ENCODE measurements around the gene OSM. TPM values are rescaled to one million over a fixed set of nuclear protein-coding genes. Genes with fewer than 3 reads are reported as not detected.

Gene OSM
- total RNA-seq, 4 donors from 2014 or later = 0.19 to 5.7 (median 0.19) TPM; not detected in 1

- peaks cover 21 to 59% (median 25%) of the 10 kb centered on the region in 3 donors for H3K36me3 ChIP-seq
- H3K27me3 ChIP-seq = no peaks in the 10 kb centered on the region
- peak overlapping the region; percentile 66 to 99 (median 82) for H3K4me3 ChIP-seq
- peak overlapping the region; percentile 96 to 99 (median 97) for H3K27ac ChIP-seq
- H3K4me1 ChIP-seq = peaks cover 44 to 70% (median 53%) of the 10 kb centered on the region in 3 donors
- H3K9me3 ChIP-seq = no peaks in the 10 kb centered on the region
- intact Hi-C loops (cut with DNase I) = loop anchor here (5.0 kb wide), 2 partner anchors 39 to 99 kb away; partner anchors contain the start of genes RNF215 and TBC1D10A
- DNase-seq = no peak
- no peak for TF ChIP-seq CTCF (IDR thresholded peaks at IDR 0.05)
- no peak for TF ChIP-seq POLR2A (IDR thresholded peaks at IDR 0.05)
- WGBS, 2 donors = 4 to 9% methylated on average over 10 to 11 of the region's 27 CpGs
Observed at GRCh38 chr22:30288419-30289140, 21.9 kb upstream of the OSM start.

- peak; percentile 74 to 88 (median 85) for TF ChIP-seq CTCF (IDR thresholded peaks at IDR 0.05)
- peak in 1 of 4 donors; percentile 55 for TF ChIP-seq POLR2A (IDR thresholded peaks at IDR 0.05)
- Histone ChIP-seq H3K9me3 (no peaks in the 10 kb centered on the region), H3K4me1 (peaks cover 39 to 63% (median 46%) of the 10 kb centered on the region in 3 donors), H3K27ac (peak overlapping the region; percentile 96 to 99 (median 97)), H3K4me3 (peak overlapping the region; percentile 66 to 99 (median 82)), H3K36me3 (peaks cover 13 to 59% (median 18%) of the 10 kb centered on the region in 3 donors), H3K27me3 (no peaks in the 10 kb centered on the region)
- 10% methylated on average over 3 of the region's 5 CpGs; no CpG with 5 or more reads in 1 of the 2 donors for WGBS, 2 donors
- peak; percentile 51 for DNase-seq
- intact Hi-C loops (cut with DNase I) = loop anchor here (5.0 kb wide), 2 partner anchors 39 to 99 kb away; partner anchors contain the start of genes RNF215 and TBC1D10A
Observed at GRCh38 chr22:30287648-30288418, 21.2 kb upstream of the OSM start.

- Histone ChIP-seq H3K4me3 (no peak overlapping the region), H3K9me3 (no peaks in the 10 kb centered on the region), H3K4me1 (peaks cover 31 to 55% (median 37%) of the 10 kb centered on the region in 3 donors), H3K27me3 (no peaks in the 10 kb centered on the region), H3K36me3 (peaks cover 7 to 59% (median 10%) of the 10 kb centered on the region in 3 donors), H3K27ac (peak overlapping the region in 2 of 4 donors; percentile 97 to 99)
- DNase-seq = peak; percentile 27
- TF ChIP-seq CTCF (IDR thresholded peaks at IDR 0.05) = peak; percentile 86 to 97 (median 92)
- no peak for TF ChIP-seq POLR2A (IDR thresholded peaks at IDR 0.05)
- intact Hi-C loops (cut with DNase I) = loop anchor here (5.0 kb wide), 2 partner anchors 40 to 100 kb away; partner anchors contain the start of genes RNF215 and TBC1D10A
- WGBS, 2 donors = 46 to 51% methylated on average over 17 to 28 of the region's 31 CpGs
Observed at GRCh38 chr22:30286813-30287647, 20.4 kb upstream of the OSM start.

GRCh38 chr22:30286331-30286730 lies 19.7 kb upstream of the OSM start:
- Histone ChIP-seq H3K27ac (no peak overlapping the region), H3K27me3 (no peaks in the 10 kb centered on the region), H3K36me3 (peaks cover 7 to 55% (median 8%) of the 10 kb centered on the region in 3 donors), H3K9me3 (no peaks in the 10 kb centered on the region), H3K4me1 (peaks cover 24 to 48% (median 30%) of the 10 kb centered on the region in 3 donors), H3K4me3 (no peak overlapping the region)
- no peak for TF ChIP-seq CTCF (IDR thresholded peaks at IDR 0.05)
- TF ChIP-seq POLR2A (IDR thresholded peaks at IDR 0.05) = no peak
- intact Hi-C loops (cut with DNase I) = loop anchor here (5.0 kb wide), 2 partner anchors 41 to 101 kb away; partner anchors contain the start of genes RNF215 and TBC1D10A
- DNase-seq = no peak
- WGBS, 2 donors = 93% methylated on average over 4 of the region's 5 CpGs; no CpG with 5 or more reads in 1 of the 2 donors
